HFFc6 (cell line): ENCODE measurements around the gene FAAH. TPM values are rescaled to one million over a fixed set of nuclear protein-coding genes. Genes with fewer than 3 reads are reported as not detected.

Experiments used
- DNase-seq: peaks from one replicate; pipeline ENCODE4 v3.0.0-alpha.2; 2018
- H3K27ac Mint-ChIP-seq: 2 replicates; pipeline ENCODE4 v1.8.0; 2020; ENCODE audit warnings: mild to moderate bottlenecking, mixed read lengths
- H3K27me3 Mint-ChIP-seq: 2 replicates; pipeline ENCODE4 v1.8.0; 2021; ENCODE audit warnings: mild to moderate bottlenecking, moderate library complexity, mixed read lengths; ENCODE audit not compliant: insufficient read depth
- H3K36me3 Mint-ChIP-seq: 2 replicates; pipeline ENCODE4 v1.8.0; 2021; ENCODE audit warnings: low read depth, mixed read lengths
- H3K4me1 Mint-ChIP-seq: 2 replicates; pipeline ENCODE4 v1.8.0; 2020; ENCODE audit warnings: low read depth, mixed read lengths
- H3K4me3 Mint-ChIP-seq: 2 replicates; pipeline ENCODE4 v1.8.0; 2020; ENCODE audit warnings: mild to moderate bottlenecking, moderate library complexity, mixed read lengths
- H3K9me3 Mint-ChIP-seq: 2 replicates; pipeline ENCODE4 v1.8.0; 2020; ENCODE audit warnings: mild to moderate bottlenecking, mixed read lengths
- total RNA-seq, 6 experiments: library from RNA; stranded (reverse); fragmentation: NEBNext Ultra II Directional; extraction: Animal tissue kit (Norgen Biotek cat#: 25700); gene quantifications; 2 replicates in 1 of 6; 3 replicates in 5 of 6; pipeline ENCODE4 v1.2.3, GENCODE V29; 2021
- TF ChIP-seq, protein P1 (sequence below): fragments of 200-600 bp; sonication (generic); IDR thresholded peaks from 2 replicates; pipeline ENCODE4 v1.5.0; 2021; ENCODE audit warnings: antibody characterized with exemption, mild to moderate bottlenecking

FAAH gene
- total RNA-seq, 6 experiments from 2014 or later, result 0.17 to 0.75 (median 0.21) TPM

- no peak overlapping the region for H3K4me3 Mint-ChIP-seq
- H3K27ac Mint-ChIP-seq, result no peak overlapping the region
- H3K4me1 Mint-ChIP-seq, result peaks cover 9% of the 10 kb centered on the region
- no peak for DNase-seq
- H3K27me3 Mint-ChIP-seq, result peaks cover 55% of the 10 kb centered on the region
- TF ChIP-seq, protein P1, sequence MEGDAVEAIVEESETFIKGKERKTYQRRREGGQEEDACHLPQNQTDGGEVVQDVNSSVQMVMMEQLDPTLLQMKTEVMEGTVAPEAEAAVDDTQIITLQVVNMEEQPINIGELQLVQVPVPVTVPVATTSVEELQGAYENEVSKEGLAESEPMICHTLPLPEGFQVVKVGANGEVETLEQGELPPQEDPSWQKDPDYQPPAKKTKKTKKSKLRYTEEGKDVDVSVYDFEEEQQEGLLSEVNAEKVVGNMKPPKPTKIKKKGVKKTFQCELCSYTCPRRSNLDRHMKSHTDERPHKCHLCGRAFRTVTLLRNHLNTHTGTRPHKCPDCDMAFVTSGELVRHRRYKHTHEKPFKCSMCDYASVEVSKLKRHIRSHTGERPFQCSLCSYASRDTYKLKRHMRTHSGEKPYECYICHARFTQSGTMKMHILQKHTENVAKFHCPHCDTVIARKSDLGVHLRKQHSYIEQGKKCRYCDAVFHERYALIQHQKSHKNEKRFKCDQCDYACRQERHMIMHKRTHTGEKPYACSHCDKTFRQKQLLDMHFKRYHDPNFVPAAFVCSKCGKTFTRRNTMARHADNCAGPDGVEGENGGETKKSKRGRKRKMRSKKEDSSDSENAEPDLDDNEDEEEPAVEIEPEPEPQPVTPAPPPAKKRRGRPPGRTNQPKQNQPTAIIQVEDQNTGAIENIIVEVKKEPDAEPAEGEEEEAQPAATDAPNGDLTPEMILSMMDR, result no peak
- no peaks in the 10 kb centered on the region for H3K9me3 Mint-ChIP-seq
- H3K36me3 Mint-ChIP-seq, result no peaks in the 10 kb centered on the region
Observed at GRCh38 chr1:46423574-46424240, 29.6 kb downstream of the FAAH start.

DNA sequence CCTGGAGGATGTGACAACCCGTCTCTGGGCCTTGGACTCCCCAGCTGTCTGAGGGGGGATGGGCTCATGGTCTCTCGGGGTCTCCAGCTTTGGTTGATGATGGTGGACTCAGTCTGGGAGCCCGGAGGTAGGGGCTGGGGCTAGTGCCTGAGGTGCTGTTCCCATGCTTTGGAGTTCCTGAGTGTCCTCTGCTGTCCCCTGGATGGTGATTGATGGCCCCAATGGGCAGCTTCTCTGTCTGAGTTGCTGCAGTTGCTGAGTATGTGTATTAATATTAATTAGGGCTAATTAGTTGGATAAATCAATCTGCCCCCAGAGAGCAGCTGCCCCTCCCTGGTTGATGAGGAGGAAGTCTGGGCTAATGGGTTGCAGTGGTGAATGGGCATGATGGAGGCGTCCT, 30.6 kb downstream of the FAAH start:
- Mint-ChIP-seq H3K4me1 (peaks cover 9% of the 10 kb centered on the region), H3K4me3 (no peak overlapping the region), H3K9me3 (no peaks in the 10 kb centered on the region), H3K27me3 (peaks cover 54% of the 10 kb centered on the region), H3K36me3 (no peaks in the 10 kb centered on the region), H3K27ac (no peak overlapping the region)
- TF ChIP-seq, protein P1, result no peak
- DNase-seq, result no peak

DNA sequence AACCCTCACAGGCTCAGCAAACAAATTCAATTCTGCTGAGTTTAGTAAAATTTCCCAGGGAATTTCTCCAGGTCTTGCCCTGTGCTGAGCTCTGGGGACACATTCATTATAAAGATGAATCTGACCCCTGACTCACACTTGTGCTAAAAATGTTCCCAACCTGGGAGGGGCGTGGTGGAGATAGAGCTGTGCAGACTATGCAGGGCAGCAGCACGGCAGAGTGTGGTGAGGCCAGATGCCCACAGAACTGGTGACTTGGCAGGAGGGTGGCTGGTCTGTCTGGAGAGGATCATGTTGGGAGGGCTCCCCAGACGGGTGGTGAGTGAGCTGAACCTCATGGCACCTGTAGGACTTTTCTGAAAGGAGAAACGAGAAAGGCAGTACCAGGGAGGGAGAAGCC, 31.6 kb downstream of the FAAH start:
- DNase-seq, result no peak
- H3K4me1 Mint-ChIP-seq, result no peaks in the 10 kb centered on the region
- no peak overlapping the region for H3K27ac Mint-ChIP-seq

DNA sequence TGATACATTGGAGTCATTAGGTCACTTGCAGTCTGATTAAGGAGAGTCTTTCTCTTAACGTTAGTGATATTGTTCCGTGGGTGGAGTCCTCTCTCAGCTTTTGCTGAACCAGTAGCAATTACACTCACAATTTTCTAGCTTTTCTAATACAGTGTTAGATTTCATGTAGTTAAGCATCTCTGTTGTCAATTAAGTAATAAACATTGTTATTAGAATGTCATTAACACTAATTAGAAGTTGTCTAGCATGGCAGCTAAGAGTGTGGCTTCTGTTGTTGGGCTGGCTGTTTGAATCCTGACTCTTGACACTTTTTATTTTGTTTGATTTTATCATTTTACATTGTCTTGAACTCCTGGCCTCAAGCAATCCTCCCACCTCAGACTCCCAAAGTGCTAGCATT, 33.4 kb downstream of the FAAH start:
- TF ChIP-seq, protein P1, result no peak
- peaks cover 42% of the 10 kb centered on the region for H3K27me3 Mint-ChIP-seq
- no peaks in the 10 kb centered on the region for H3K4me1 Mint-ChIP-seq

More for the DNA sequence above, 31.6 kb downstream of the FAAH start:
- no peak overlapping the region for H3K4me3 Mint-ChIP-seq
- H3K27me3 Mint-ChIP-seq, result peaks cover 50% of the 10 kb centered on the region
- H3K9me3 Mint-ChIP-seq, result no peaks in the 10 kb centered on the region
- TF ChIP-seq, protein P1, result no peak
- H3K36me3 Mint-ChIP-seq, result no peaks in the 10 kb centered on the region

GRCh38 chr1:46429436-46429835, 35.3 kb downstream of the FAAH start:
- TF ChIP-seq, protein P1, result no peak
- no peaks in the 10 kb centered on the region for H3K9me3 Mint-ChIP-seq
- no peak overlapping the region for H3K4me3 Mint-ChIP-seq
- no peaks in the 10 kb centered on the region for H3K4me1 Mint-ChIP-seq
- no peak for DNase-seq
- no peak overlapping the region for H3K27ac Mint-ChIP-seq
- no peaks in the 10 kb centered on the region for H3K36me3 Mint-ChIP-seq
- peaks cover 44% of the 10 kb centered on the region for H3K27me3 Mint-ChIP-seq

More for the DNA sequence above, 33.4 kb downstream of the FAAH start:
- Mint-ChIP-seq H3K9me3 (no peaks in the 10 kb centered on the region), H3K27ac (no peak overlapping the region), H3K4me3 (no peak overlapping the region), H3K36me3 (no peaks in the 10 kb centered on the region)
- DNase-seq, result no peak
